GM12878 (cell line): ENCODE measurements around the gene ZNF655. TPM values are rescaled to one million over a fixed set of nuclear protein-coding genes. Genes with fewer than 3 reads are reported as not detected.

Experiments used
- ATAC-seq: fragments of 200-7000 bp; cut with Tn5 transposase; 3 replicates; pipeline ENCODE4 v1.9.1; 2020; ENCODE audit warnings: mild to moderate bottlenecking, moderate library complexity
- BruUV-seq: library from RNA; stranded (reverse); fragments of 400-500 nt; replicated peaks from 2 replicates; lab custom pipeline; 2021; lab: Mats Ljungman, UMichigan
- CTCF ChIA-PET: fragments of 300-600 bp; sonication (Branson Sonifier 250); formaldehyde crosslinking; extraction: SDS; loops from one replicate; lab custom pipeline; 2021; ENCODE audit warnings: inconsistent platforms; lab: Yijun Ruan, JAX
- POLR2A ChIA-PET: fragments of 350-600 bp; formaldehyde crosslinking; extraction: SDS; loops from one replicate; lab custom pipeline; 2021; ENCODE audit warnings: inconsistent platforms; lab: Charles Lee
- RAD21 ChIA-PET: fragments of 300-600 bp; sonication (Branson Sonifier 250); formaldehyde crosslinking; loops from one replicate; lab custom pipeline; 2023; ENCODE audit warnings: antibody characterized with exemption; ENCODE audit not compliant: unreplicated experiment; lab: Charles Lee
- SMC1A ChIA-PET: fragments of 300-600 bp; sonication (Branson Sonifier 250); formaldehyde crosslinking; loops from one replicate; lab custom pipeline; 2023; ENCODE audit not compliant: unreplicated experiment, uncharacterized antibody; lab: Charles Lee
- DNase-seq: peaks from one replicate; pipeline ENCODE4 v3.0.0-alpha.2; 2011; ENCODE audit warnings: low read depth, low spot score
- FAIRE-seq: peaks from 3 replicates; lab custom pipeline; 2011; peaks lifted over from hg19 to GRCh38; lab: Jason Lieb, UNC
- H2AFZ ChIP-seq: 2 replicates; pipeline ENCODE4 v1.6.0; 2011; ENCODE audit warnings: low read depth, low read length, control low read depth; ENCODE audit not compliant: control insufficient read depth
- H3K27ac ChIP-seq: 2 replicates; pipeline ENCODE4 v1.5.1; 2011; ENCODE audit warnings: control low read depth; ENCODE audit not compliant: control insufficient read depth, insufficient read depth
- H3K27me3 ChIP-seq, 2 experiments: replicated peaks in 1 of 2; 2 replicates each; pipeline versions ENCODE4 v1.6.0 to v1.6.1; 2011; ENCODE audit warnings: low read length in 1 of 2; ENCODE audit not compliant: control insufficient read depth in 2 of 2, insufficient read depth in 2 of 2
- H3K36me3 ChIP-seq, 2 experiments: 2 replicates each; pipeline ENCODE4 v1.5.1; 2011; ENCODE audit warnings: low read length in 1 of 2; ENCODE audit not compliant: control insufficient read depth in 2 of 2, insufficient read depth in 2 of 2
- H3K4me1 ChIP-seq: 2 replicates; pipeline ENCODE4 v1.6.1; 2011; ENCODE audit warnings: mild to moderate bottlenecking, low read length, moderate library complexity, mixed read lengths; ENCODE audit not compliant: control insufficient read depth, insufficient read depth
- H3K4me2 ChIP-seq: 2 replicates; pipeline ENCODE4 v1.6.0; 2011; ENCODE audit warnings: control low read depth; ENCODE audit not compliant: control insufficient read depth, insufficient read depth
- H3K4me3 ChIP-seq: fragments of 200-600 bp; sonication (generic); 2 replicates; pipeline ENCODE4 v1.5.1; 2016
- H3K79me2 ChIP-seq: 2 replicates; pipeline ENCODE4 v1.6.0; 2011; ENCODE audit warnings: low read length; ENCODE audit not compliant: control insufficient read depth, insufficient read depth
- H3K9ac ChIP-seq: 2 replicates; pipeline ENCODE4 v1.8.0; 2011; ENCODE audit warnings: low read length, control low read depth, mixed read lengths; ENCODE audit not compliant: control insufficient read depth, insufficient read depth
- H3K9me3 ChIP-seq: replicated peaks from 3 replicates; pipeline ENCODE4 v1.5.1; 2011; ENCODE audit warnings: mild to moderate bottlenecking, low read length; ENCODE audit not compliant: control insufficient read depth, insufficient read depth
- H4K20me1 ChIP-seq: 2 replicates; pipeline ENCODE4 v1.6.0; 2011; ENCODE audit not compliant: control insufficient read depth, insufficient read depth
- BCL11A ChIP-seq: IDR thresholded peaks from 2 replicates; pipeline ENCODE4 v1.6.1; 2011; ENCODE audit warnings: low read depth, low read length
- GATAD2B ChIP-seq: fragments of 450-650 bp; conservative IDR thresholded peaks from 2 replicates; pipeline ENCODE4 v1.6.1; 2017; ENCODE audit warnings: low read depth, mild to moderate bottlenecking, moderate library complexity
- KLF5 ChIP-seq: fragments of 450-650 bp; IDR thresholded peaks from 2 replicates; pipeline ENCODE4 v1.6.1; 2014; ENCODE audit warnings: mild to moderate bottlenecking; ENCODE audit not compliant: partially characterized antibody
- NFYA ChIP-seq: IDR thresholded peaks from 2 replicates; pipeline ENCODE4 v1.6.1; 2011; ENCODE audit warnings: low read depth, mild to moderate bottlenecking, low read length, improper control_type of control experiment, borderline replicate concordance
- SPI1 ChIP-seq: IDR thresholded peaks from 2 replicates; pipeline ENCODE4 v1.6.1; 2011; ENCODE audit warnings: low read depth, mild to moderate bottlenecking, low read length, moderate library complexity, borderline replicate concordance; ENCODE audit not compliant: insufficient read depth
- TARDBP ChIP-seq: IDR thresholded peaks from 2 replicates; pipeline ENCODE4 v1.6.1; 2016; ENCODE audit warnings: borderline replicate concordance
- TCF12 ChIP-seq: IDR thresholded peaks from 2 replicates; pipeline ENCODE4 v1.6.1; 2011; ENCODE audit warnings: low read depth, mild to moderate bottlenecking, low read length
- YY1 ChIP-seq: IDR thresholded peaks from 2 replicates; pipeline ENCODE4 v1.6.1; 2011; ENCODE audit warnings: low read depth, mild to moderate bottlenecking, low read length
- ZBED1 ChIP-seq: IDR thresholded peaks from 2 replicates; pipeline ENCODE4 v1.6.1; 2016; ENCODE audit warnings: borderline replicate concordance
- ZNF274 ChIP-seq: IDR thresholded peaks from one replicate; pipeline ENCODE4 v1.8.0; 2011; ENCODE audit not compliant: insufficient read length, insufficient read depth
- ZSCAN29 ChIP-seq: fragments of 450-650 bp; IDR thresholded peaks from 2 replicates; pipeline ENCODE4 v1.6.1; 2017; ENCODE audit warnings: mild to moderate bottlenecking, moderate library complexity
- WGBS: methylation state at CpG from one replicate; pipeline ENCODE4 v1.1.6; 2016; ENCODE audit warnings: low lambda C conversion rate; ENCODE audit not compliant: insufficient replicate concordance, insufficient coverage; ENCODE audit errors: missing lambda C conversion rate; 5-methylcytosine and 5-hydroxymethylcytosine counted together
- in situ Hi-C: fragments of 300-500 bp; cut with MboI; formaldehyde crosslinking; loops from 9 replicates; pipeline ENCODE4 v1.14.3; 2018; ENCODE audit warnings: mixed read lengths
- intact Hi-C: fragments of 100-400 bp; cut with micrococcal nuclease; formaldehyde crosslinking; loops from one replicate; pipeline ENCODE4 v1.14.2; 2022; ENCODE audit not compliant: unreplicated experiment
- polyA plus RNA-seq, 11 experiments: library from polyadenylated mRNA; depleted of rRNA in 4 of 11; unstranded in 6 of 11; stranded (reverse) in 5 of 11; fragments of >200 nt; fragmentation: Nextera tagmentation in 4 of 11; fragmentation: Illumina TruSeq in 1 of 11; extraction: Ambion mirVana in 4 of 11; extraction: Trizol in 1 of 11; gene quantifications; 1 replicate in 1 of 11; 2 replicates in 10 of 11; pipeline versions ENCODE4 v1.2.1 to v1.2.3, GENCODE V29; 2011 to 2016; ENCODE audit warnings: inconsistent platforms in 2 of 11, missing spikeins in 2 of 11, low read depth in 1 of 11
- total RNA-seq, 4 experiments: library from RNA; depleted of rRNA in 3 of 4; stranded (reverse); fragments of >200 nt in 3 of 4; fragmentation: Illumina TruSeq in 1 of 4; extraction: Trizol in 1 of 4; gene quantifications; 2 replicates each; pipeline versions ENCODE4 v1.2.1 to v1.2.3, GENCODE V29; 2013 to 2021
- TF ChIP-seq, protein P1 (sequence below): IDR thresholded peaks from 2 replicates; pipeline ENCODE4 v1.6.1; 2012; ENCODE audit warnings: low read depth, low read length, improper control_type of control experiment
- TF ChIP-seq, protein P2 (sequence below): IDR thresholded peaks from 2 replicates; pipeline ENCODE4 v1.6.1; 2012; ENCODE audit warnings: low read length, inconsistent platforms

The ZNF655 gene
- total and polyA plus RNA-seq, 10 of the 15 experiments (the other 5 are each of a cell fraction or from before 2014, with no cell fraction given), result 14.5 to 107 (median 52.8) TPM

GRCh38 chr7:99541212-99541611 is 17.2 kb upstream of the ZNF655 start:
- ChIA-PET CTCF (no interaction called here), RAD21 (no interaction called here), SMC1A (interaction anchor here (1.2 kb wide), 1 partner anchor 76 kb away, joined by 3 read pairs; no protein-coding TSS in a partner anchor), POLR2A (interaction anchor here (0.6 kb wide), 2 partner anchors 11 to 1159 kb away, joined by 3 to 7 read pairs; partner anchors contain the start of gene FAM200A)
- DNase-seq (no peak), FAIRE-seq (no peak), ATAC-seq (no peak)
- Histone ChIP-seq H3K9me3 (peaks cover 6% of the 10 kb centered on the region; the same call in 2 of the 3 replicates), H3K27me3 (no peaks in the 10 kb centered on the region), H3K27ac (no peak overlapping the region), H2AFZ (no peak overlapping the region), H3K4me2 (no peak overlapping the region), H3K79me2 (no peaks in the 10 kb centered on the region), H4K20me1 (no peaks in the 10 kb centered on the region), H3K4me3 (no peak overlapping the region), H3K9ac (no peak overlapping the region), H3K36me3 (no peaks in the 10 kb centered on the region), H3K4me1 (no peaks in the 10 kb centered on the region)
- in situ Hi-C loops (no loop called here), intact Hi-C loops (no loop called here)
- BruUV-seq, result no TSS peak
- WGBS, result 80% methylated on average over 9 of the region's 9 CpGs
- TF ChIP-seq, protein P1, sequence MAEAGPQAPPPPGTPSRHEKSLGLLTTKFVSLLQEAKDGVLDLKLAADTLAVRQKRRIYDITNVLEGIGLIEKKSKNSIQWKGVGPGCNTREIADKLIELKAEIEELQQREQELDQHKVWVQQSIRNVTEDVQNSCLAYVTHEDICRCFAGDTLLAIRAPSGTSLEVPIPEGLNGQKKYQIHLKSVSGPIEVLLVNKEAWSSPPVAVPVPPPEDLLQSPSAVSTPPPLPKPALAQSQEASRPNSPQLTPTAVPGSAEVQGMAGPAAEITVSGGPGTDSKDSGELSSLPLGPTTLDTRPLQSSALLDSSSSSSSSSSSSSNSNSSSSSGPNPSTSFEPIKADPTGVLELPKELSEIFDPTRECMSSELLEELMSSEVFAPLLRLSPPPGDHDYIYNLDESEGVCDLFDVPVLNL, result no peak
- no peak for TF ChIP-seq KLF5
- TF ChIP-seq TCF12, result no peak
- TF ChIP-seq, protein P2, sequence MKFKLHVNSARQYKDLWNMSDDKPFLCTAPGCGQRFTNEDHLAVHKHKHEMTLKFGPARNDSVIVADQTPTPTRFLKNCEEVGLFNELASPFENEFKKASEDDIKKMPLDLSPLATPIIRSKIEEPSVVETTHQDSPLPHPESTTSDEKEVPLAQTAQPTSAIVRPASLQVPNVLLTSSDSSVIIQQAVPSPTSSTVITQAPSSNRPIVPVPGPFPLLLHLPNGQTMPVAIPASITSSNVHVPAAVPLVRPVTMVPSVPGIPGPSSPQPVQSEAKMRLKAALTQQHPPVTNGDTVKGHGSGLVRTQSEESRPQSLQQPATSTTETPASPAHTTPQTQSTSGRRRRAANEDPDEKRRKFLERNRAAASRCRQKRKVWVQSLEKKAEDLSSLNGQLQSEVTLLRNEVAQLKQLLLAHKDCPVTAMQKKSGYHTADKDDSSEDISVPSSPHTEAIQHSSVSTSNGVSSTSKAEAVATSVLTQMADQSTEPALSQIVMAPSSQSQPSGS, result no peak
- TF ChIP-seq SPI1, result no peak
- TF ChIP-seq ZNF274, result no peak
- TF ChIP-seq BCL11A, result no peak
- TF ChIP-seq ZSCAN29, result no peak
- no peak for TF ChIP-seq YY1
- TF ChIP-seq TARDBP, result no peak
- TF ChIP-seq GATAD2B, result no peak
- no peak for TF ChIP-seq NFYA
- no peak for TF ChIP-seq ZBED1
